Activated T-cell treated with anti-CD3 and anti-CD28 coated beads, Interleukin-2, amount 50 U/mL, for 48 hours (primary cell): ENCODE data around the gene FCRL3.

Experiments used
- DNase-seq, 2 experiments: peaks; one replicate each; pipeline ENCODE4 v3.0.0-alpha.2; 2020

The FCRL3 gene

DNA sequence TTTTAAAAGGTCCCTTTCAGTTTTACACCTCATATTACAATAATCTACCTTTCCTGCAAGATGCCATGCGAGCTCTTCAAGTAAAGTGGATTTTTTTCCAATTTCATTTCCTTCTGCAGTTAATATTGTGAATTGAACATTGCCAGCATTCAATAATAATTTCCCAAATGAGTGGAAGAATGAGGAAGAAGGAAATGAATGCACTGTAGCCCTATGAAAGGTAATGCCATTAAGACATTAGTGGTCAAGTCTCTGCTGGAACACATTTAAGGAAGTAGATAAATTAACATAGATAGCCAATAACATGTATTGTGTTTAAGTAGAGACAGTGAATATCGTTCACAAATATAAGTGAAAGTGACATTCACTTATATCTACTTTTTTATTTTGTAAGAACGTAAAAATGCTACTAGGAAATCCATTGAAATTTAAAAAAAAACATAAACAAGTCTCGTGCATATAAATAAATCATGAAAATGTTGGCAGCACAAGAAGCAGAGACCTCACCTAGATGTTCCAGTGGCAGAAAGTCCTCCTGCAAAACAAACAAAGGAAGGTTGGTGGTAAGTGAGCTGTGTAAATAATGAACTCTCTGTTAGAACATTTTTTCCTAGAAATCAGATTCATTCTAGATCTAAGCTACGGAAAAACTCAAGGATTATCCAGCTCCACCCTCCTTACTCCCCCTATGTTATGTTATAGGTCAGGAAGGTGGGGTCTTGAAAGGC lies 17.7 kb downstream of the FCRL3 start:
- DNase-seq: no peak

DNA sequence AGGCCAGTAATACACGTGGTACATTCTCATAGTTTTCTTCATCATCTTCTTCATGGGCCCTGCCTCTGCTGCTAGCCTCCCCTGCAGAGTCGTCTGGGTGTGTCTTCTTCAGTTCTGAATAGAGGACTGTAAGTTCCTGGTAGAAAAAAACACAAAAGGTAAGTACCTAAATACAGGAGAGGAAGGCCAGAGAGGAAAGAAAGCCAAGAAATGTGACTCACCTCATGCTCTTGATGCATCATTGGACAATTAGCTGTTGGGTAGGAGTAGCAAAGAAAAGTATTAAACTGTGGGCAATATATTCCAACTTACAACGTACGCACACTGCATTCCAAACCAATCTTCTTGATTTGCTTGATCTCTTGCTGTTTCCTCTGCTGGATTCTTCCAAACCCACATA lies 21.8 kb downstream of the FCRL3 start:
- no peak for DNase-seq

DNA sequence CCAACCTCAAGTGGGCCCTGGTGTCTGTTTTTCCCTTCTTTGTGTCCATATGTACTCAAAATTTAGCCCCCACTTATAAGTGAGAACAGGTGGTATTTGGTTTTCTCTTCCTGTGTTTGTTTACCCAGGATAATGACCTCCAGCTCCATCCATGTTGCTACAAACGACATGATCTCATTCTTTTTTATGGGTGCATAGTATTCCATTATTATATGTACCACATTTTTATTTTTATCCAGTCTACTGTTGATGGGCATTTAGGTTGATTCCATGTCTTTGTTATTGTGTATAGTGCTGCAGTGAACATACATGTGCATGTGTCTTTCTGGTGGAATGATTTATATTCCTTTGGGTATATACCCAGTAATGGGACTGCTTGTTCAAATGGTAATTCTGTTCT lies 27.6 kb downstream of the FCRL3 start:
- DNase-seq: no peak

DNA sequence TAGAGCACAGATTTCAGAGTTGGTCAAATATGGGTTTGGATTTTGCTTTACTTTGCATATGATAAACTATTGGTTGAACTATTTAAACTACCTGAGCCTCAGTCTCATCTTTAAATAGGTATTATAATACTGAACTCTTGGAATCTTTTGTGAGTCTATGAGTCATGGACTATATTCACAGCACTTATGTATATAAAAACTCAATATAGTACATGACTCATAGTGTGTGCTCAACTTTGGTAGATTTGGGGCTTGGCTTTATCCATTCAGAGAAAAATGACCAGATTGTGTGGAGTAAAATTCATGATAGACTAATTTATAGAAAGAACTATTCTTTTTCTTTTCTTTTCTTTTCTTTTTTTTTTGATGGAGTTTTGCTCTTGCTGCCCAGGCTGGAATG lies 28.7 kb downstream of the FCRL3 start:
- DNase-seq: no peak

DNA sequence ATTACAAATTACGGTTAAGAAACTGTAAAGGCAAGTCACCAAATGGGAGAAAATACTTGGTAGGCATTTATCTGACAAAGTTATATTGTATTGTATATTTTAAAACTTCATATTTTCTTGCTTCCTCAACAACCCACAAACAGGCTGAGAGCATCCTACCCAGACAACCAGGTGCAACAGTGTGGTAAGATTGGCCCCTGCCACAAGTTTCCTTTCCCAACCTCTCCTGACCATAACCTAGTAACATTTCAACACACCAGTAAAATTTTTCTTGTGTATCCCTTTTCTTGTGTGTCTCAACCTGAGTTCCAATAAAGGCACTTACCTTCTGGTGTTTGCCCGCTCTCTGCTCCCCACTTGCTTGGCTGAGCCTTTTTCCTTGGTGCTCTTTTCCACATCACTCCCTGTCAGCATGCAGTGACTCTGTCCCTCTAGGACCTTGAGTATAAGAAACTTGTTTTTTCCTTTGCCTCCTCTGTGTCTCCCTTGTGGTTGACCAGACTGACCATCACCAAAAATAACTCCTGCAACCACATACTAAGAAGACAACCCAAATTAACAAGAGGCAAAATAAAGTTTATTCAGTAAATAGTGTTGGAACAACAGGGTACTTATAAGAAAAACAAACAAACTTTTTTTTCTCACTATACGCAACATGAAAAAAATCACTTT lies 40.9 kb downstream of the FCRL3 start:
- no peak for DNase-seq

DNA sequence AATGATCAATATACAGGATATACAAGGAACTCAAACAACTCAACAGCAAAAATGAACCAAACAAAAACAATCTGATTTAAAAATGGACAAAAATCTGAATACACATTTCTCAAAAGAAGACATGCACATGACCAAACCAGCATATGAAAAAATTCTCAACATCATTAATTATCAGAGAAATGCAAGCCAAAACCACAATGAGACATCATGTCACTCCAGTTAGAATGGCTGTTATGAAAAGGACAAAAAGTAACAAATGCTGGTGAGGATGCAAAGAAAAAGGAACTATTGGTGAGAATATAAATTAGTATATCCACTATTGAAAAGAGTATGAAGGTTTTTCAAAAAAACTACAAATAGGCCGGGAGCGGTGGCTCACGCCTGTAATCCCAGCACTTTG lies 42.0 kb downstream of the FCRL3 start:
- DNase-seq: no peak

DNA sequence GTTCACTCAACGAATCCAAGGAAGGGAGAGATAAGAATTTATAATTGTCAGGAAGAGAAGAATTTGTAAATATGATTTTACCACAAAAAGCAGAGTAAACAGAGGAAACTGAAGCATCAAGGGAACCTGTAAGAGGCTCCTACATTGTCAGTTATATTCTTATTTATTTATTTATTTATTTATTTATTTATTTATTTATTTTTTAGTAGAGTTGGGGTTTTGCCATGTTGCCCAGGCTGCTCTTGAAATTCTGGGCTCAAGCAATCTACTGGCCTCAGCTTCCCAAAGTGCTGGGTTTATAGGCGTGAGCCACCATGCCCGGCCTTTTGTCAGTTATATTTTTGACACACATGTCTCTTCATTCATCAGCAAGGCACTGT lies 47.1 kb downstream of the FCRL3 start:
- no peak for DNase-seq

DNA sequence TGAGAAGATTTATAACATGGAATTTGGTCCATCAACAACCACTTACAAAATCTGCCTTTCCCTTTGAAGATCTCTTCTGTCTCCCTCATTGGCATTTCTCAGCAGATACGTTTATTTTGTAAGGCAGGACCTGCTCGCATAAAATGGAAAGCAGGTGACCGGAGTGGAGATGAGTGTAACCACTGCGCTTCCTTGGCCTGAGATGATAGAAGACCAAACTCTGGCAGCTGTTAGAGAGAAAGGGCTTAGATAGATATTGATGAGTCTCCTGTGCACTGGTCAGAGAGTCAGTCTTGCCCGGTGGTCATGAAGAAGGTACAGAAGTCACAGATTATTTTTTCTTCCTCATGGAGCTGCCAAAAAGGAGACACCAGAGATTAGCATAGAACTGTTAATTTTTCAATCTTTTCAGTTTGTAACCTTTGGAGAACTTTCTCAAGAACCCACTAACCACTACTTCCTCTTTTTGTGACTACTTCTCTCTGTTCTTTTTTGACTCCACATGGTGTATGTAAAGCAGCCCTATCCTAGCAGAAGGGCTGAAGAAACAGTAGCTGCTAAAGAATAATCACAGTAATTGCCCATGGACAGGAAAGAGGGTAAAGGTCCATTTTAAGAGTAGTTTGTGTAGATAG lies 47.6 kb downstream of the FCRL3 start:
- DNase-seq: no peak

DNA sequence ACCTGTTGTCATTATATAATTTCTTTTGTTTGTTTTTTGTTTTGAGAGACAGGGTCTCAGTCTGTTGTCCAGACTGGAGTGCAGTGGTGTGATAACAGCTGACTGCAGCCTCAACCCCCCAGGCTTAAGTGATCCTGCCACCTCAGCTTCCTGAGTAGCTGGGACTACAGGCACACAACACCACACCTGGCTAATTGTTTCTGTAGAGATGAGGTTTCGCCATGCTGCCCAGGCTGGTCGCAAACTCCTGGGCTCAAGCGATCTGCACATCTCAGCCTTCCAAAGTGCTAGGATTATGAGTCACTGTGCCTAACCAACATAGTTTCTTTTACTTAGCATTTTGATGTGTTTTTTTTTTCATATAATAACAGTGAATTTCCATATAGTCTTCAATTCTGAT lies 52.3 kb downstream of the FCRL3 start:
- DNase-seq: no peak

DNA sequence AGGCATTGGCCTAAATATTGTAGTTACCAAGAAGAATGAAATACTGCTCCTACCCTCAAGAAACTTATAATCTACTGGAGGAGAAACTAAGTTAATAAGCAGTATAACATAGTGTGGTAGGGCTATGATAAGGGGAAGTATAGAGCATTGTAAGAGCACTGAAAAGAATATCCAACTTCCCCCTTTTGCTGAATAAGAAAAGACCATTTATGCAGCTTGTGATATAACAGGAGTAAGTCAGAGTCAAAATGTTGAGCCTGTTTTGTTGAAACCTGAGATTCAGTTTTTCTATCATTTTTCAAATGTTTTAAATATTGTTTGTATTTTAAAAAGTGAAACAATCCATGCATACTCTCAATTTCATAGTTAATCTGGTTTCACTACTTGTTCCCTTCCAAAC lies 54.4 kb downstream of the FCRL3 start:
- no peak for DNase-seq

DNA sequence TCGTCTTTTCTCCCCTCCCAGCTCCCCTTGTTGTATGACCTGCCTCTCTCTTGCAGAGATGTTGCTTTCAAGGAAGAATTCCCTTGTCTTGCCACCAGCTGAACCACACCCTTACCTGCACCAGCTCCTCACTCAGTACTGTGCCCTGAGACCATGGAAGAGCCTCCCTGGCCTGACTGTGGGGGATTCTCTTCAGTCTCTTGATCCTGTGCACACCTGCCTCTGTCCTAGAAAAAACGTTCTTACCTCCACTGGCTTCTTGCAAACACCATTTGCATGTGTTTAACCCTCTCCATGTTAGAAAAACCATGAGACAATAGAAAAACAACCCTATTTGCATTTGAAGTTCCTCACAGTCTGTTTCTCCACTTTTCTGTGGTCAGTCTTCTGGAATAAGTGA lies 59.4 kb downstream of the FCRL3 start:
- no peak for DNase-seq

DNA sequence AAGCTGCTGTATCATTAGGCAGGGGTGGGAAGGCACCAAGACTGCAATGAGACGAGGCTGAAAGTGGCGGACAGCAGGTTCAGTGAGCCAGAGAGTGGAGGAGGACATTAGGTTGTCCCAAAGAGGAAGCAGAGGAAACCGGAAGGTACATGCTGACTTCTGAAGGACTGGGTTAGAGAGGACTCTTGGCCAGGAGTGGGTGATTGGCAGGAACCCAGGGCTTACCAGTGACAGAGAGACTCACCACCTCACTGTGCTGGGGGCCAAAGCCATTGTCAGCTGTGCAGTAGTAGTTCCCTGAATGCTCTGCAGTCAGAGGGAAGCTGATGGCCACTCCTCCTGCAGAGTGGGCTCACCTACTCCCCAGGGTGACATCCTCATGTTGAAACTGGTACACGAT lies 60.8 kb downstream of the FCRL3 start:
- no peak for DNase-seq

DNA sequence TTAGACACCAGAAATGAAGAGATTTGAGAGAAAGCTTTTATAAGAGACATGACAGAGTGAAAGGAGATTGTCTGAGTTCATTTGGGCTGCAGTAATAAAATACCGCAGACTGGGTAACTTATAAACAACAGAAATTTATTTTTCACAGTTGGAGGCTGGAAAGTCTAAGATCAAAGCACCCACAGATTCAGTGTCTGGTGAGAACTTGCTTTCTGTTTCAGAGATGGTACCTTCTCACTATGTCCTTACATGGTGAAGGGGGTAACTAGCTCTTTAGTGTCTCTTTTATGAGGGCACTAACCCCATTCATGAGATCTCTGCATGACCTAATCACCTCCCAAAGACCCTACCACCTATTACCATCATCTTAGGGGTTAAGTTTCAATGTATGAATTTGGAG lies 71.8 kb downstream of the FCRL3 start:
- no peak for DNase-seq
